ENCODE data around the gene LARP4. TPM values are rescaled to one million over a fixed set of nuclear protein-coding genes. Genes with fewer than 3 reads are reported as not detected.

Gene LARP4
- total and polyA plus RNA-seq, 9 of the 15 experiments (the other 6 are each of a cell fraction or from before 2014, with no cell fraction given), result 31.6 to 84.5 (median 52.4) TPM

DNA sequence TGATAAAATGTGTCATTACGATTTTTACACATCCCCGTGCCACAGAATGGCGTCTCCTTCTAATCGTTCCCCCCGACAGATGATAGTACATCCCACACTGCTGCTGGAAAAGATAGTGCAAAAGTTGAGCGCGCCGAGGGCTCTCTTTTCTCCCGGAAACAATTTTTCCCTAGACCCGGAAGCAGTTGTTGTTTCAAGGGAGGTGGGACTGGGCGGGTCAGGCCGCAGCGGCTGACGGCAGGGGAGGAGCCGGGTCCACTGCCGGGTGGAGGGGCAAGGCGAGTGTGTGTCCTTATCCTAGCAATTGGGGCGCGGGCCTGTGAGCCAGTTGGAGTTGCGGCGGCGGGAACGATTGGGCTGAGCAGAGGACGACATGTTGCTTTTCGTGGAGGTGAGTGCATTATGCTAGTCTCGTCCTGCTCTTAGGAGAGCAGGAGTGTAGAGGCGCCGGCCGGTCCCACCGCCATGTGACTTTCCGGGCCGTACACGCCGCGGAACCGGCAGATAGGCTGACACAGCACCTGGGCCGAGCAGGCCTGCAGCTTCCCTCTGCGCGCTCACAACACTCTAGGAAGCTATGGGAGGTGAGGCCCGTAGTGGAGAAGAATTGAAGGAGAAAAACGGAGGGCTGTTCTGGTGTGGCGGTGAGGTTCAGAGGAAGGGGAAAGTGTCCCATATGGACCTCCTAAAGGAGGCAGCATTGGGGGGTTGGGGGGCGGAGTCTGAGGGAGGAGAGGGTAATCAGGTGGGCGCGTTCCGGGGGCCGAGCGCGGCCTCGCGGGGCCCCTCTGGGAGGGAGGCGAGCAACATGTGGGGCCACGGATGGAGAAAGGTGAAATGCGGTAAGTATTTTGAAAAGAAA is at the start of gene LARP4 (continued):
- TF ChIP-seq PML (IDR thresholded peaks at IDR 0.05; ENCODE audit: low read length) (peak; percentile 78), ZSCAN32 (CRISPR knock-in tag; IDR thresholded peaks at IDR 0.05) (no peak), ZNF384 (IDR thresholded peaks at IDR 0.05; ENCODE audit: low read depth, low read length) (no peak), ZEB2 (IDR thresholded peaks at IDR 0.05) (0 out of 2 replicates have a peak, but pooled peaks have one; percentile 45), FOXA3 (CRISPR knock-in tag; conservative IDR thresholded peaks at IDR 0.05 in 1 of 2, IDR thresholded peaks at IDR 0.05 in 1 of 2) (no peak; a peak in 1 of 4 replicates), ZNF134 (CRISPR knock-in tag; conservative IDR thresholded peaks at IDR 0.05) (peak; percentile 55; the same call in 1 of the 2 replicates), SMARCB1 (IDR thresholded peaks at IDR 0.05; ENCODE audit: insufficient read length, low read depth) (no peak), BRF1 (IDR thresholded peaks at IDR 0.05; ENCODE audit: borderline replicate concordance, extremely low read depth, insufficient read length) (no peak), DIDO1 (tag; IDR thresholded peaks at IDR 0.05; ENCODE audit: low read depth) (peak; percentile 73; the same call in 1 of the 2 replicates), RBM14 (IDR thresholded peaks at IDR 0.05; ENCODE audit: borderline replicate concordance, insufficient read depth, low read depth, low read length) (no peak), STAG1 (CRISPR knock-in tag; IDR thresholded peaks at IDR 0.05; ENCODE audit: borderline replicate concordance) (no peak), NFIX (CRISPR knock-in tag; IDR thresholded peaks at IDR 0.05; ENCODE audit: low read depth) (no peak), HEY1 (CRISPR knock-in tag; IDR thresholded peaks at IDR 0.05; ENCODE audit: borderline replicate concordance) (no peak), SMAD2 (IDR thresholded peaks at IDR 0.05; ENCODE audit: low read depth, low read length) (no peak)
- TF ChIP-seq, protein P1, sequence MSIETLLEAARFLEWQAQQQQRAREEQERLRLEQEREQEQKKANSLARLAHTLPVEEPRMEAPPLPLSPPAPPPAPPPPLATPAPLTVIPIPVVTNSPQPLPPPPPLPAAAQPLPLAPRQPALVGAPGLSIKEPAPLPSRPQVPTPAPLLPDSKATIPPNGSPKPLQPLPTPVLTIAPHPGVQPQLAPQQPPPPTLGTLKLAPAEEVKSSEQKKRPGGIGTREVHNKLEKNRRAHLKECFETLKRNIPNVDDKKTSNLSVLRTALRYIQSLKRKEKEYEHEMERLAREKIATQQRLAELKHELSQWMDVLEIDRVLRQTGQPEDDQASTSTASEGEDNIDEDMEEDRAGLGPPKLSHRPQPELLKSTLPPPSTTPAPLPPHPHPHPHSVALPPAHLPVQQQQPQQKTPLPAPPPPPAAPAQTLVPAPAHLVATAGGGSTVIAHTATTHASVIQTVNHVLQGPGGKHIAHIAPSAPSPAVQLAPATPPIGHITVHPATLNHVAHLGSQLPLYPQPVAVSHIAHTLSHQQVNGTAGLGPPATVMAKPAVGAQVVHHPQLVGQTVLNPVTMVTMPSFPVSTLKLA (conservative IDR thresholded peaks at IDR 0.05), result peak; percentile 96 to 98
- TF ChIP-seq, protein P2, sequence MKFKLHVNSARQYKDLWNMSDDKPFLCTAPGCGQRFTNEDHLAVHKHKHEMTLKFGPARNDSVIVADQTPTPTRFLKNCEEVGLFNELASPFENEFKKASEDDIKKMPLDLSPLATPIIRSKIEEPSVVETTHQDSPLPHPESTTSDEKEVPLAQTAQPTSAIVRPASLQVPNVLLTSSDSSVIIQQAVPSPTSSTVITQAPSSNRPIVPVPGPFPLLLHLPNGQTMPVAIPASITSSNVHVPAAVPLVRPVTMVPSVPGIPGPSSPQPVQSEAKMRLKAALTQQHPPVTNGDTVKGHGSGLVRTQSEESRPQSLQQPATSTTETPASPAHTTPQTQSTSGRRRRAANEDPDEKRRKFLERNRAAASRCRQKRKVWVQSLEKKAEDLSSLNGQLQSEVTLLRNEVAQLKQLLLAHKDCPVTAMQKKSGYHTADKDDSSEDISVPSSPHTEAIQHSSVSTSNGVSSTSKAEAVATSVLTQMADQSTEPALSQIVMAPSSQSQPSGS (CRISPR knock-in tag; IDR thresholded peaks at IDR 0.05), result no peak
- TF ChIP-seq, protein P3, sequence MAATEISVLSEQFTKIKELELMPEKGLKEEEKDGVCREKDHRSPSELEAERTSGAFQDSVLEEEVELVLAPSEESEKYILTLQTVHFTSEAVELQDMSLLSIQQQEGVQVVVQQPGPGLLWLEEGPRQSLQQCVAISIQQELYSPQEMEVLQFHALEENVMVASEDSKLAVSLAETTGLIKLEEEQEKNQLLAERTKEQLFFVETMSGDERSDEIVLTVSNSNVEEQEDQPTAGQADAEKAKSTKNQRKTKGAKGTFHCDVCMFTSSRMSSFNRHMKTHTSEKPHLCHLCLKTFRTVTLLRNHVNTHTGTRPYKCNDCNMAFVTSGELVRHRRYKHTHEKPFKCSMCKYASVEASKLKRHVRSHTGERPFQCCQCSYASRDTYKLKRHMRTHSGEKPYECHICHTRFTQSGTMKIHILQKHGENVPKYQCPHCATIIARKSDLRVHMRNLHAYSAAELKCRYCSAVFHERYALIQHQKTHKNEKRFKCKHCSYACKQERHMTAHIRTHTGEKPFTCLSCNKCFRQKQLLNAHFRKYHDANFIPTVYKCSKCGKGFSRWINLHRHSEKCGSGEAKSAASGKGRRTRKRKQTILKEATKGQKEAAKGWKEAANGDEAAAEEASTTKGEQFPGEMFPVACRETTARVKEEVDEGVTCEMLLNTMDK (IDR thresholded peaks at IDR 0.05; ENCODE audit: borderline replicate concordance, insufficient read depth, low read depth, low read length, poor library complexity, severe bottlenecking), result no peak
- TF ChIP-seq, protein P4, sequence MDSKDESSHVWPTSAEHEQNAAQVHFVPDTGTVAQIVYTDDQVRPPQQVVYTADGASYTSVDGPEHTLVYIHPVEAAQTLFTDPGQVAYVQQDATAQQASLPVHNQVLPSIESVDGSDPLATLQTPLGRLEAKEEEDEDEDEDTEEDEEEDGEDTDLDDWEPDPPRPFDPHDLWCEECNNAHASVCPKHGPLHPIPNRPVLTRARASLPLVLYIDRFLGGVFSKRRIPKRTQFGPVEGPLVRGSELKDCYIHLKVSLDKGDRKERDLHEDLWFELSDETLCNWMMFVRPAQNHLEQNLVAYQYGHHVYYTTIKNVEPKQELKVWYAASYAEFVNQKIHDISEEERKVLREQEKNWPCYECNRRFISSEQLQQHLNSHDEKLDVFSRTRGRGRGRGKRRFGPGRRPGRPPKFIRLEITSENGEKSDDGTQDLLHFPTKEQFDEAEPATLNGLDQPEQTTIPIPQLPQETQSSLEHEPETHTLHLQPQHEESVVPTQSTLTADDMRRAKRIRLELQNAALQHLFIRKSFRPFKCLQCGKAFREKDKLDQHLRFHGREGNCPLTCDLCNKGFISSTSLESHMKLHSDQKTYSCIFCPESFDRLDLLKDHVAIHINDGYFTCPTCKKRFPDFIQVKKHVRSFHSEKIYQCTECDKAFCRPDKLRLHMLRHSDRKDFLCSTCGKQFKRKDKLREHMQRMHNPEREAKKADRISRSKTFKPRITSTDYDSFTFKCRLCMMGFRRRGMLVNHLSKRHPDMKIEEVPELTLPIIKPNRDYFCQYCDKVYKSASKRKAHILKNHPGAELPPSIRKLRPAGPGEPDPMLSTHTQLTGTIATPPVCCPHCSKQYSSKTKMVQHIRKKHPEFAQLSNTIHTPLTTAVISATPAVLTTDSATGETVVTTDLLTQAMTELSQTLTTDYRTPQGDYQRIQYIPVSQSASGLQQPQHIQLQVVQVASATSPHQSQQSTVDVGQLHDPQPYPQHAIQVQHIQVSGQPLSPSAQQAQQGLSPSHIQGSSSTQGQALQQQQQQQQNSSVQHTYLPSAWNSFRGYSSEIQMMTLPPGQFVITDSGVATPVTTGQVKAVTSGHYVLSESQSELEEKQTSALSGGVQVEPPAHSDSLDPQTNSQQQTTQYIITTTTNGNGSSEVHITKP (IDR thresholded peaks at IDR 0.05; ENCODE audit: partially characterized antibody), result peak; percentile 99
